GM21737 (cell line): Measurements from ENCODE around the gene SYPL2.
A peak's percentile ranks its signal among the peaks of the same experiment; 100 is the strongest.
"Not testable (repeated sequence)": the region's sequence is repeated elsewhere in the genome, so short reads cannot be mapped to it uniquely, and the experiment has no call there.

Source experiments
- ATAC-seq: cut with Tn5 transposase; IDR thresholded peaks from one replicate; pipeline ENCODE4 v1.9.1; 2021; ENCODE audit warnings: mild to moderate bottlenecking, moderate library complexity; ENCODE audit not compliant: unreplicated experiment

SYPL2 gene

GRCh38 chr1:109466452-109467300 is at the start of gene SYPL2:
Gene SYPL2, plus strand, starts transcription at chr1:109466546. Its CDS starts 298 bp downstream, at chr1:109466844.
- no peak for ATAC-seq

- no peak for ATAC-seq
These were observed 42.8 kb upstream of the SYPL2 start for GRCh38 chr1:109423498-109423897.

DNA sequence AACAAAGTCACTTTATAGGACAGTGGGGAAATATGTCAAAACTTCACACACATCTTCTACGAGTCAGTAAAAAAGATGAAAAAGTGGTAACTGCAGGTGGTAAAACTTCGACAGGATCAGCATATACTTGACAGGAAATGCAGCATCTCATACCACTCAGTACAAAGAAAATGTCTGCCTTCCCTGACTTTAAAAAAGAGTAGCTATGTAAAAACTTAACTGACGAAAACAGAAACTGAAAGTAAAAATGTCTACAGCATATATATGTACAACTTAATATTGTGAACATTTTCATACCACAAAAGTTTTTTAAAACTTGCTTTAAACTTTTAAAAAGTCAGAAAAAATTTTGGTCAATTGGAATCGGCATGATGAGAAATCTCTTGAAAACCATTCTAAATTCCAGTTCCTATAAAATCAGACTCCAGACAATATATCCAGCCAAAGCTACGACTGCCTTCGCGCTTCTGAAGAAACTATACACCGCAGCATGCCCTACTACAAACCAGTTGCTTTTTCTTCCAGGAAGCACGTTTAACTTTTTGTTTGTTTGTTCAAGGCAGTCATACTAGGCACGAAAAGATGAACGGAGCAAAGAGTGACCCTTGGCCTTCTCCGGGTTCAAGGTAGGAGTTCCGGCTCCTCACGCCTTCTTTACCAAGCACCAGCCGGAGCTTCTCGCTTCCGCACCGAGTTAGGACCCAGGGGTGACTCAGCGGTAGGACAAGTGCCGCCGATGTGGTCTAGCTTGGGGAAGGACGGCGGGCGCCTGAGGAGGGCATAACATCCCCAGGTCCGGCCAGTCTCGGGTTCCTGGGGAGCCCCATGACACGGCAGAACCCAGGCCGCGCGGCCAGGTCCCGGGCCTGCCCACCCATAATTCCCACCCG is 40.7 kb upstream of the SYPL2 start:
- ATAC-seq: peak; percentile 28

GRCh38 chr1:109426281-109427170 is 39.8 kb upstream of the SYPL2 start, which contains the start of gene PSMA5:
Gene PSMA5, minus strand, starts transcription at chr1:109426448. Its CDS starts 118 bp downstream, at chr1:109426330.
- ATAC-seq: peak; percentile 97

GRCh38 chr1:109427171-109427467 is 39.2 kb upstream of the SYPL2 start:
- ATAC-seq: no peak

DNA sequence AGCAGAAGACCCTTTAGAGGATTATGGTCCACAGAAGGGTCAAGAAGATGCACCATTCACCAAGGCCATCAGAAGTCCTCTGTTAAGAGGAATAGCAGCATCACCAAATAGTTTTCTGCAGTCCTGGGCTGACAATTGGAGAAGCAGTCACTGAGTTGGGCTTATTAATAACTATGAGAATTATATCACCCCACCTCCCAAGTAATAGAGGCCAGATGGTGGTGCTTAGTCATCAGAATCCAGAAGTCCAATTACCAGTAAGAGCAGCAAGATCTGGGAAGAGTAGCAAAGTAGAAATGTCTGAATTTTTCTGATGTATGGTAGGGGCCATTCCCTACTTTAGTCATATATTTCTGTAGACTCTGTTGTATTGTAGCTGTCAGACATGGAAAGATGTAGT is 34.0 kb upstream of the SYPL2 start:
- no peak for ATAC-seq

- ATAC-seq: no peak
These were observed 33.0 kb upstream of the SYPL2 start for GRCh38 chr1:109433322-109433721.

- ATAC-seq: no peak
These were observed 31.9 kb upstream of the SYPL2 start for GRCh38 chr1:109434484-109434883.

- no peak for ATAC-seq
These were observed 27.5 kb upstream of the SYPL2 start for GRCh38 chr1:109438798-109439297.

DNA sequence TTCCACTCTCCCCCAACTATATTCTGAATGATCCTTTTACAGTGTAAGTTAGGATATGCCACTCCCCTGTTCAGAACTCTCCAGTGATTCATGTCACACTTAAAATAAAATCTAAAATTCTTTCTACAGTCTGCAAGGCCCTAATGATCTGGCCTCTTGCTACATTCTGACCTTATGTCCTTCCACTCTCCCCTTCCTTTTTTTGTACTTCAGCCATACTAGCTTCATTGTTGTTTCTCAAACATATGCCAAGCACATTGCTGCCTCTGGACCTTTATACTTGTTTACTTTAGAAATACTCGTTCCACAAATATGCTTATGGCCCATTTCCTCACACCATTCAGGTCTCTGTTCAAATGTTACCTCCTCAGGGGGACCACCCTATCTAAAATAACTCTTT is 25.3 kb upstream of the SYPL2 start:
- ATAC-seq: no peak

- no peak for ATAC-seq
These were observed 22.9 kb upstream of the SYPL2 start for GRCh38 chr1:109443476-109443875.

DNA sequence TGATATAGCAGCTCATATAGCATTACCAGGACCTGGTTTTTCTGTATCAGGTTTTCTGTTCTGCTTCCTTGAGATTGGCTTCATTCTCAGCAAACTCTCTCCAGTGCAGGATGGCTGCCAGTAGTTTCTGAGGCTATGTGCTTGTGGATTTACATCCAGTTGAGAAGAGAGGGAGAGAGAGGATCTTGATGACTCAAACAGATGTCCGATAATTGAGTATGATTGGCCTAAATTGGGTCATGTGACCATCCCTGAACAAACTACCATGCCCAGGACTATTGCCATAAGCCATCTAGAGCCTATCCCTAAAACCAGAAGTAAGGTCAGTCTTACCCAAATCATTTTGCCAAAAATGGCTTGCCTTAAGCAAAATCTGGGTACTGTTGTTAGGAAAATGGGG is 22.0 kb upstream of the SYPL2 start:
- no peak for ATAC-seq

GRCh38 chr1:109445949-109446695 is 20.2 kb upstream of the SYPL2 start:
- ATAC-seq: not testable (repeated sequence)

- no peak for ATAC-seq
These were observed 18.8 kb upstream of the SYPL2 start for GRCh38 chr1:109447524-109447923.

DNA sequence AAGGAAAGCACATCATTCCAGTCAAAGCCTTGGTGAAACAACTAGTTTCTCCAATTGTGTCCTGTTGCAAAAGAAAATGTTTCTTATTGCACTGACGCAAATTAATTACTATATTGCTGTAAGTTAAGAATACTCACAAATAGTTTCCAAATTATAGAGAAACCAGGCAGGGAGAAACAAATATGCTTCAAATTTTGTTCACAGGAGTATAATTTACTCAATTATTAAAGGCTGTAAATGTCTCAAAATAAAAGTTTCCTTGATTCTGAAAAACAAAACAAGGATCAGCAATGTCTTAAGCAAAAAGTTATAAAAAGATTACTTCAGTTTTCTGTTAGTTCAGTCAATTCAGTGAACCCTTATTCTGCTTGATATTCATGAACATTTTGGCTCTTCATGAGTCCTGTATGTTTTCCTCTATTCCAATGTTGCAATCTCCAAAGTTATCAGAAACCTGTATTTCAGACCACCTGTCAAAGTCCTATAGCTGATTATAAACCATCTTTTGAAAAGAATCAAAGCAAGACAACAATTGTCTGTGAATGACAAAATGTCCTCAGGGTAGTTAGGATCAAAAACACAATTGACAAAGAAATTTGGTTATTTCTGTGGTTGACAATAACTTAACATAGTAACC is 11.7 kb upstream of the SYPL2 start:
- ATAC-seq: no peak

DNA sequence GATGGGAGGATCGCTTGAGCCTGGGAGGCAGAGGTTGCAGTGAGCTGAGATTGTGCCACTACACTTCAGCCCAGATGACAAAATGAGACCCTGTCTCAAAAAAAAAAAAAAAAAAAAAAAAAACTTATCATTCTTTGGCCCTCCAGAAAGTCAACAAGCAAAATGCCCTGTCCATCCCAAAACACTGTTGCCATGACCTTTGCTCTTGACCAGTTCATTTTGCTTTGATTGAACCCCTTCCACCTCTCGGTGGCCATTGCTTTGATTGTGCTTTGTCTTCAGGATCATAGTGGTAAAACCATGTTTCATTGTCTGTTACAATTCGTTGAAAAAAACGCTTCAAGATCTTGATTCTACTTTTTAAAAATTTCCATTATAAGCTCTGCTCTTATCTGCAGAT is 8.5 kb upstream of the SYPL2 start:
- no peak for ATAC-seq

DNA sequence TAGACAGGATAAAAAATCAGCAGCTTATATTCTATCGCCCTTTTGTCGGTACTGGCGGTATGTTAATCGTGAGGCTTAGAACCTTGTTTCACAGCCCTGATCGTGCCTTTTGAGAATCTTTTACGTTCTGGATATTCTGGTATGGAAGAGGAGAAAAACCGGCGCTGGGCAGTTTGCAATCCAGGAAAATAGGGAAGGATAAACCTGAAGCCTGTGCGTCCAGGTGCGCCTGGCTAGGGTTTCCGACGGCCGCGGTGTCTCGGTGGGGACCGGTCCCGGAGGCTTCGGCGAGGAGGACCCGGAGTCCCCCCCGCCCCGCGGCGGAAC is 258 bp upstream of the SYPL2 start:
- no peak for ATAC-seq

GRCh38 chr1:109467301-109467777 is 993 bp downstream of the SYPL2 start:
- ATAC-seq: no peak

DNA sequence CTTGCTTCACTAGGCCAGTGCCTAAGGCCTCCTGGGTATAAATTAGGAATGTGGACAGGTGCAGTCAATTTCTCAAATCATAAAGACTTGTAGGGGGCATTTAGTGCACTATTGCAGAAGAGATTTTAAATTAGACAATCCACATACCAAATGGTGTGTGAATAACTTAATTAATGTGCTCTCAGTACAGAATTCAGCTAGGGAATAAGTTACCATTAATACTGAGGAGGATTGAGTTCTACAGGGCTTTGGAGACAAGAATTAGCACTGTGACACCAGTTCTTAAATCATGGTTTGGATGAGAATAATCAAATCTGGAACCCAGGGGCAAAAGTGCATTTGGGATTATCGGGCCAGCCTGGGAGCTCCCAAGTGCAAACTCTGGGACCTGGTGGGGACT is 1.7 kb downstream of the SYPL2 start:
- no peak for ATAC-seq

DNA sequence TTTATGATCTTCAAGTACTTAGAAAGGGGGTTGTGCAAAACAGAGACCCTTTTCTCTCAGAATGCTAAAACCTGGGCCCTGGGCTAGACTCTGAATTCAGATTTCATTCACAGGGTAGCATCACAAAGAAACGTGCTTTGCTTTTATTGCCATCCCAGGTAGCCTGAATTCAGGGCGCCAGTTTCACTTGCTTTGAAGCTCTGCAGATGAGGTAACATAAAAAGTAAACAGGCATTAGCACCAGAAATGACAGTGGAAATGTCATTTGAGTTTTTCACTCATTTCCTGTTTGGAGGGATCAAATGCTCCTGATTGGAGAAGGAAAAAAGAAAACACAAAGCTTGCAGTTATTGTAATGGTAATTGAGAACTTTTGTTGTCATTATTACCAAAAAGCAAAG is 2.6 kb downstream of the SYPL2 start:
- no peak for ATAC-seq
